K562 (cell line): Measurements from ENCODE around the gene PKD1. TPM values are rescaled to one million over a fixed set of nuclear protein-coding genes. Genes with fewer than 3 reads are reported as not detected.

Source experiments
- BMI1 ChIP-seq: fragments of 150-350 bp; IDR thresholded peaks from 2 replicates; pipeline ENCODE4 v1.6.1; 2014; ENCODE audit warnings: low read length
- CREB5 ChIP-seq: fragments of 250-450 bp; sonication (Bioruptor Pico); IDR thresholded peaks from 2 replicates; pipeline ENCODE4 v1.5.0; 2020; ENCODE audit warnings: mild to moderate bottlenecking
- EP300 ChIP-seq: IDR thresholded peaks from 2 replicates; pipeline ENCODE4 v1.6.1; 2012; ENCODE audit warnings: low read length, improper control_type of control experiment
- FOXA3 ChIP-seq, 2 experiments: fragments of 450-650 bp in 1 of 2; sonication (generic) in 1 of 2; formaldehyde crosslinking; IDR thresholded peaks in 1 of 2; conservative IDR thresholded peaks in 1 of 2; 2 replicates each; pipeline versions ENCODE4 v1.4.0 to v1.8.0; 2020 to 2022; ENCODE audit warnings: mild to moderate bottlenecking in 2 of 2, missing genetic modification reagents in 1 of 2
- HOXB6 ChIP-seq: fragments of 250-450 bp; sonication (Bioruptor Pico); IDR thresholded peaks from 2 replicates; pipeline ENCODE4 v1.5.1; 2022; ENCODE audit warnings: mild to moderate bottlenecking, borderline replicate concordance
- NBN ChIP-seq: fragments of 450-650 bp; IDR thresholded peaks from 2 replicates; pipeline ENCODE4 v1.6.1; 2016; ENCODE audit warnings: low read depth, mild to moderate bottlenecking
- SAP30 ChIP-seq: fragments of 200-600 bp; sonication (generic); IDR thresholded peaks from 2 replicates; pipeline ENCODE4 v1.6.1; 2012; ENCODE audit warnings: borderline replicate concordance, low read depth, mild to moderate bottlenecking, moderate library complexity, low read length, control low read depth, inconsistent platforms; ENCODE audit not compliant: insufficient read depth, poor library complexity, severe bottlenecking
- SETDB1 ChIP-seq: IDR thresholded peaks from one replicate; pipeline ENCODE4 v1.6.1; 2012; ENCODE audit warnings: low read length, control low read depth, inconsistent platforms
- STAT6 ChIP-seq: sonication (generic); formaldehyde crosslinking; IDR thresholded peaks from 2 replicates; pipeline ENCODE4 v1.8.1; 2023; ENCODE audit warnings: mild to moderate bottlenecking, missing genetic modification reagents
- TEAD2 ChIP-seq: fragments of 450-650 bp; IDR thresholded peaks from 2 replicates; pipeline ENCODE4 v1.6.1; 2016; ENCODE audit warnings: missing genetic modification characterization, control low read depth, missing compliant biosample characterization
- TOE1 ChIP-seq, 2 experiments: fragments of 450-650 bp in 1 of 2; sonication (generic) in 1 of 2; formaldehyde crosslinking in 1 of 2; IDR thresholded peaks; 2 replicates each; pipeline versions ENCODE4 v1.7.1 to v1.8.0; 2016 to 2022; ENCODE audit warnings: borderline replicate concordance in 2 of 2, mild to moderate bottlenecking in 2 of 2, antibody characterized with exemption in 1 of 2, inconsistent platforms in 1 of 2, low read depth in 1 of 2, missing genetic modification reagents in 1 of 2, moderate library complexity in 1 of 2
- TRIM24 ChIP-seq, 2 experiments: fragments of 450-650 bp; IDR thresholded peaks; 2 replicates each; pipeline ENCODE4 v1.6.1; 2016
- TRIM28 ChIP-seq: fragments of 450-650 bp; IDR thresholded peaks from 2 replicates; pipeline ENCODE4 v1.6.1; 2017
- TSHZ1 ChIP-seq: fragments of 250-450 bp; sonication (Bioruptor Pico); IDR thresholded peaks from 2 replicates; pipeline ENCODE4 v1.4.0; 2020; ENCODE audit warnings: mild to moderate bottlenecking, moderate library complexity
- ZKSCAN3 ChIP-seq: fragments of 250-450 bp; sonication (Bioruptor Pico); IDR thresholded peaks from 2 replicates; pipeline ENCODE4 v1.4.0; 2020
- ZNF644 ChIP-seq: fragments of 200-800 bp; sonication (Bioruptor generic); IDR thresholded peaks from 2 replicates; pipeline ENCODE4 v1.6.1; 2016; ENCODE audit warnings: low read depth, missing genetic modification characterization, missing compliant biosample characterization
- ZNF740 ChIP-seq, 3 experiments: fragments of 200-800 bp in 1 of 3; sonication (Bioruptor generic) in 1 of 3; sonication (generic) in 1 of 3; formaldehyde crosslinking in 1 of 3; IDR thresholded peaks; 2 replicates each; pipeline versions ENCODE4 v1.6.1 to v1.8.0; 2016 to 2022; ENCODE audit warnings: mild to moderate bottlenecking in 2 of 3, missing compliant biosample characterization in 2 of 3, missing genetic modification characterization in 2 of 3, missing genetic modification reagents in 1 of 3
- polyA plus RNA-seq, 8 experiments: library from polyadenylated mRNA; depleted of rRNA in 4 of 8; stranded (reverse) in 5 of 8; unstranded in 3 of 8; fragments of >200 nt; fragmentation: Nextera tagmentation in 2 of 8; fragmentation: Illumina TruSeq in 1 of 8; extraction: Ambion mirVana in 2 of 8; extraction: Trizol in 1 of 8; gene quantifications; 2 replicates each; pipeline versions ENCODE4 v1.2.1 to v1.2.3, GENCODE V29; 2011 to 2014; ENCODE audit warnings: inconsistent platforms in 1 of 8, missing spikeins in 1 of 8
- total RNA-seq, 7 experiments: library from RNA; depleted of rRNA in 6 of 7; stranded (reverse); fragments of >200 nt in 6 of 7; fragmentation: Illumina TruSeq in 2 of 7; extraction: Trizol in 2 of 7; gene quantifications; 2 replicates each; pipeline versions ENCODE4 v1.2.1 to v1.2.3, GENCODE V29; 2011 to 2021; ENCODE audit warnings: low replicate concordance in 1 of 7

The PKD1 gene
- total and polyA plus RNA-seq, 9 of the 15 experiments (the other 6 are each of a cell fraction or from before 2014, with no cell fraction given) = 0.23 to 93.5 (median 12.6) TPM

GRCh38 chr16:2152695-2153506, 17.2 kb upstream of the PKD1 start (continued):
- TF ChIP-seq CREB5 (CRISPR knock-in tag) (0 out of 2 replicates have a peak, but pooled peaks have one; percentile 28), TEAD2 (tag) (no peak), SETDB1 (no peak), EP300 (no peak), FOXA3 (CRISPR knock-in tag; conservative IDR thresholded peaks at IDR 0.05 in 1 of 2, IDR thresholded peaks at IDR 0.05 in 1 of 2) (no peak), NBN (no peak), TSHZ1 (CRISPR knock-in tag) (no peak), ZNF644 (tag) (no peak), ZNF740 (CRISPR knock-in tag; IDR thresholded peaks at IDR 0.05) (peak; percentile 74; the same call in 1 of the 2 replicates), ZNF740 (tag; IDR thresholded peaks at IDR 0.05) (no peak; a peak in 1 of 4 replicates), STAT6 (CRISPR knock-in tag) (no peak; the same call in 1 of the 2 replicates), TRIM28 (no peak), HOXB6 (CRISPR knock-in tag) (no peak), ZKSCAN3 (CRISPR knock-in tag) (no peak), SAP30 (peak; percentile 9), BMI1 (no peak), TOE1 (IDR thresholded peaks at IDR 0.05; ENCODE audit: borderline replicate concordance) (0 out of 2 replicates have a peak, but pooled peaks have one; percentile 16), TOE1 (CRISPR knock-in tag; IDR thresholded peaks at IDR 0.05; ENCODE audit: borderline replicate concordance, low read depth) (no peak; the same call in 1 of the 2 replicates), TRIM24 (IDR thresholded peaks at IDR 0.05) (no peak)
